Endothelial cell of umbilical vein (primary cell): Measurements from ENCODE around the gene ACOD1. TPM values are rescaled to one million over a fixed set of nuclear protein-coding genes. Genes with fewer than 3 reads are reported as not detected.

Experiments
- BruUV-seq: library from RNA; stranded (reverse); fragments of 400-500 nt; replicated peaks from 2 replicates; lab custom pipeline; 2021; lab: Mats Ljungman, UMichigan
- CTCF ChIA-PET: fragments of 300-600, 350-600 bp; sonication (Branson Sonifier 250); formaldehyde crosslinking; loops from one replicate; lab custom pipeline; 2021; ENCODE audit warnings: antibody characterized with exemption, inconsistent platforms; lab: Charles Lee
- POLR2A ChIA-PET: fragments of 300-600, 350-600 bp; sonication (Branson Sonifier 250); formaldehyde crosslinking; loops from one replicate; lab custom pipeline; 2021; ENCODE audit warnings: antibody characterized with exemption, inconsistent platforms; lab: Charles Lee
- DNase-seq: peaks from one replicate; pipeline ENCODE4 v3.0.0-alpha.2; 2011; ENCODE audit warnings: low read depth, low spot score
- FAIRE-seq: peaks from 2 replicates; lab custom pipeline; 2011; peaks lifted over from hg19 to GRCh38; lab: Jason Lieb, UNC
- H2AFZ ChIP-seq: 2 replicates; pipeline ENCODE4 v1.6.0; 2012; ENCODE audit warnings: low read depth, low read length, control low read depth, inconsistent platforms
- H3K27ac ChIP-seq: 2 replicates; pipeline ENCODE4 v1.5.1; 2011; ENCODE audit warnings: low read depth, mild to moderate bottlenecking, control low read depth, low read length, moderate library complexity; ENCODE audit not compliant: insufficient read depth
- H3K27me3 ChIP-seq, 2 experiments: 2 replicates each; pipeline versions ENCODE4 v1.6.0 to v1.6.1; 2011; ENCODE audit warnings: low read length in 2 of 2, mixed read lengths in 1 of 2; ENCODE audit not compliant: control insufficient read depth in 2 of 2, insufficient read depth in 2 of 2
- H3K36me3 ChIP-seq, 2 experiments: 2 replicates in 1 of 2; 3 replicates in 1 of 2; pipeline ENCODE4 v1.5.1; 2011; ENCODE audit warnings: low read length in 2 of 2, mild to moderate bottlenecking in 1 of 2, moderate library complexity in 1 of 2; ENCODE audit not compliant: control insufficient read depth in 2 of 2, insufficient read depth in 2 of 2; ENCODE audit errors: extremely low read depth in 1 of 2
- H3K4me1 ChIP-seq: 3 replicates; pipeline ENCODE4 v1.5.1; 2011; ENCODE audit warnings: mild to moderate bottlenecking, low read length; ENCODE audit not compliant: control insufficient read depth, insufficient read depth; ENCODE audit errors: extremely low read depth
- H3K4me2 ChIP-seq: 2 replicates; pipeline ENCODE4 v1.6.1; 2011; ENCODE audit warnings: low read length, control low read depth, mixed read lengths; ENCODE audit not compliant: insufficient read depth
- H3K4me3 ChIP-seq, 3 experiments: fragments of 200-600 bp in 1 of 3; sonication (generic), shearing (Covaris generic) in 1 of 3; replicated peaks in 1 of 3; 2 replicates each; pipeline ENCODE4 v1.5.1; 2011 to 2016; ENCODE audit warnings: control low read depth in 3 of 3, low read length in 3 of 3, mild to moderate bottlenecking in 2 of 3, inconsistent platforms in 1 of 3, low read depth in 1 of 3, moderate library complexity in 1 of 3; ENCODE audit not compliant: insufficient read depth in 1 of 3
- H3K79me2 ChIP-seq: 2 replicates; pipeline ENCODE4 v1.6.0; 2012; ENCODE audit warnings: low read length, inconsistent platforms; ENCODE audit not compliant: control insufficient read depth, insufficient read depth
- H3K9ac ChIP-seq: replicated peaks from 2 replicates; pipeline ENCODE3; 2011; ENCODE audit warnings: low read length, control low read depth; ENCODE audit not compliant: insufficient read depth; ENCODE audit errors: extremely low read depth
- H3K9me1 ChIP-seq: replicated peaks from 3 replicates; pipeline ENCODE4 v1.6.0; 2011; ENCODE audit warnings: mild to moderate bottlenecking, low read length; ENCODE audit not compliant: control insufficient read depth, insufficient read depth; ENCODE audit errors: extremely low read depth
- H3K9me3 ChIP-seq: replicated peaks from 2 replicates; pipeline ENCODE4 v1.5.1; 2012; ENCODE audit warnings: low read length, inconsistent platforms; ENCODE audit not compliant: control insufficient read depth, insufficient read depth
- H4K20me1 ChIP-seq: replicated peaks from 2 replicates; pipeline ENCODE3; 2011; ENCODE audit warnings: mild to moderate bottlenecking, low read length; ENCODE audit not compliant: control insufficient read depth, insufficient read depth; ENCODE audit errors: extremely low read depth
- dilution Hi-C: fragments of 300-500 bp; cut with MboI; formaldehyde crosslinking; loops from one replicate; pipeline ENCODE4 v1.15.0; 2019; ENCODE audit warnings: low sequenced_read_pairs; ENCODE audit not compliant: extremely low pct_ligation_motif_present
- intact Hi-C: fragments of 100-400 bp; cut with micrococcal nuclease; formaldehyde crosslinking; loops from one replicate; pipeline ENCODE4 v1.10.0; 2022
- polyA plus RNA-seq, 4 experiments: library from polyadenylated mRNA; depleted of rRNA in 3 of 4; stranded (reverse) in 3 of 4; unstranded in 1 of 4; fragments of >200 nt; gene quantifications; 2 replicates each; pipeline versions ENCODE4 v1.2.1 to v1.2.3, GENCODE V29; 2011 to 2012; ENCODE audit warnings: missing spikeins in 1 of 4
- total RNA-seq: library from RNA; stranded (reverse); gene quantifications from 2 replicates; pipeline ENCODE4 v1.2.3, GENCODE V29; 2021
- TF ChIP-seq, protein P1 (sequence below), 2 donors: IDR thresholded peaks; 1 replicate in 1 of 2; 2 replicates in 1 of 2; pipeline ENCODE4 v1.5.1; 2011; ENCODE audit warnings: low read length in 2 of 2, mild to moderate bottlenecking in 2 of 2, moderate library complexity in 2 of 2, control low read depth in 1 of 2, inconsistent platforms in 1 of 2, low read depth in 1 of 2; ENCODE audit not compliant: insufficient read depth in 1 of 2; ENCODE audit errors: extremely low read depth in 1 of 2
- TF ChIP-seq, protein P2 (sequence below): IDR thresholded peaks from 2 replicates; pipeline ENCODE4 v1.6.1; 2011; ENCODE audit not compliant: insufficient read depth, insufficient read length

ACOD1 gene
- total and polyA plus RNA-seq, 2 donors (not counting 3 experiments of a cell fraction or from before 2014, with no cell fraction given): not detected

DNA sequence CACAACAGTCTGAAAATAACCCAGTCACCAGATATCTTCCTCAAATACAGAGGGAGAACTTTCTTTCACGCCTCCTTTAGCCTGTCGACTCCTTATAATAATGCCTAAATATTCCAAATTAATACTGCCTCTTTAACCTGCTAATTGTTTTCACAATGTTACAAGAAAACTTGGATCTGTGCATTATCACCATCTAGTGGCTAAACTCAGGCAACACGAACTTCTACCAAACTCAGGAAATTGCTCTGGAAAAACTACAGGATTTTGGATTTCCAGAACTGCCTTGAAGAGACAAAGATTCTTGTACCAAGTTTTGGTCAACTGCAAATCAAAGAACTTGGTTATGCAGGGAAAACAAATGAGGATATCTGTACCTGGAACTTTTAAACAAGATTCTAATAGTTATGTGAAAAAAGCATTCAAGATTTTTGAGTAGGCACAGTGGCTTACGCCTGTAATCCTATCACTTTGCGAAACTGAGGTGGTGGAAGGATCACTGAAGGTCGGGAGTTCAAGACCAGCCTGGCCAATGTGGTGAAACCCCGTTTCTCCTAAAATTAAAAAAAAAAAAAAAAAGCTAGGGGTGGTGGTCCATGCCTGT lies 54.4 kb downstream of the ACOD1 start:
- POLR2A ChIA-PET: interaction anchor here (0.6 kb wide), 1 partner anchor 1212 kb away, joined by 3 read pairs; no protein-coding TSS in a partner anchor
- BruUV-seq: no TSS peak
- TF ChIP-seq, protein P1, sequence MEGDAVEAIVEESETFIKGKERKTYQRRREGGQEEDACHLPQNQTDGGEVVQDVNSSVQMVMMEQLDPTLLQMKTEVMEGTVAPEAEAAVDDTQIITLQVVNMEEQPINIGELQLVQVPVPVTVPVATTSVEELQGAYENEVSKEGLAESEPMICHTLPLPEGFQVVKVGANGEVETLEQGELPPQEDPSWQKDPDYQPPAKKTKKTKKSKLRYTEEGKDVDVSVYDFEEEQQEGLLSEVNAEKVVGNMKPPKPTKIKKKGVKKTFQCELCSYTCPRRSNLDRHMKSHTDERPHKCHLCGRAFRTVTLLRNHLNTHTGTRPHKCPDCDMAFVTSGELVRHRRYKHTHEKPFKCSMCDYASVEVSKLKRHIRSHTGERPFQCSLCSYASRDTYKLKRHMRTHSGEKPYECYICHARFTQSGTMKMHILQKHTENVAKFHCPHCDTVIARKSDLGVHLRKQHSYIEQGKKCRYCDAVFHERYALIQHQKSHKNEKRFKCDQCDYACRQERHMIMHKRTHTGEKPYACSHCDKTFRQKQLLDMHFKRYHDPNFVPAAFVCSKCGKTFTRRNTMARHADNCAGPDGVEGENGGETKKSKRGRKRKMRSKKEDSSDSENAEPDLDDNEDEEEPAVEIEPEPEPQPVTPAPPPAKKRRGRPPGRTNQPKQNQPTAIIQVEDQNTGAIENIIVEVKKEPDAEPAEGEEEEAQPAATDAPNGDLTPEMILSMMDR (IDR thresholded peaks at IDR 0.05; ENCODE audit: extremely low read depth in 1 of 2, insufficient read depth in 1 of 2, low read depth in 1 of 2, low read length in 2 of 2): peak; percentile 55 to 67
- TF ChIP-seq, protein P2, sequence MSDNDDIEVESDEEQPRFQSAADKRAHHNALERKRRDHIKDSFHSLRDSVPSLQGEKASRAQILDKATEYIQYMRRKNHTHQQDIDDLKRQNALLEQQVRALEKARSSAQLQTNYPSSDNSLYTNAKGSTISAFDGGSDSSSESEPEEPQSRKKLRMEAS: no peak

More for the DNA sequence above, 54.4 kb downstream of the ACOD1 start:
- no peaks in the 10 kb centered on the region for H3K27me3 ChIP-seq
- dilution Hi-C loops: no loop called here
- FAIRE-seq: peak; percentile 55
- no peak overlapping the region for H3K9ac ChIP-seq
- intact Hi-C loops: loop anchor here (1.0 to 5.0 kb wide), 3 partner anchors 22 to 476 kb away; no protein-coding TSS in a partner anchor
- peaks cover 4% of the 10 kb centered on the region for H3K79me2 ChIP-seq
- no peak overlapping the region for H3K27ac ChIP-seq
- H3K4me1 ChIP-seq: no peaks in the 10 kb centered on the region
- CTCF ChIA-PET: interaction anchor here (0.6 to 2.2 kb wide), 22 partner anchors 9 to 1327 kb away, joined by 3 to 17 read pairs (median 4); partner anchors contain the start of gene CLN5
- no peak overlapping the region for H3K4me2 ChIP-seq
- H3K4me3 ChIP-seq: no peak overlapping the region
- no peak overlapping the region for H2AFZ ChIP-seq
- H4K20me1 ChIP-seq: no peaks in the 10 kb centered on the region
- H3K9me1 ChIP-seq: no peaks in the 10 kb centered on the region
- peaks cover 6 to 7% of the 10 kb centered on the region in 2 experiments for H3K36me3 ChIP-seq
- no peaks in the 10 kb centered on the region for H3K9me3 ChIP-seq
- peak; percentile 57 for DNase-seq

Other genes with a start within 250 kb of the ACOD1 start
- 90.8 and 116 TPM in 2 replicates for gene KCTD12, start 62.1 kb upstream of the ACOD1 start, total RNA-seq
- 86.0 and 95.9 TPM in 2 replicates for gene KCTD12, start 62.1 kb upstream of the ACOD1 start, polyA plus RNA-seq
- 22.7 and 22.8 TPM in 2 replicates for gene CLN5, start 43.6 kb downstream of the ACOD1 start, total RNA-seq
- gene CLN5, start 43.6 kb downstream of the ACOD1 start, polyA plus RNA-seq: 14.2 and 16.5 TPM in 2 replicates
- 35.9 and 37.8 TPM in 2 replicates for gene FBXL3, start 78.6 kb downstream of the ACOD1 start, total RNA-seq
- gene FBXL3, start 78.6 kb downstream of the ACOD1 start, polyA plus RNA-seq: 11.6 and 13.0 TPM in 2 replicates